Activated CD8-positive, alpha-beta T cell treated with anti-CD3 and anti-CD28 coated beads for 36 hours (primary cell): Measurements from ENCODE around the gene ACSL1. TPM values are rescaled to one million over a fixed set of nuclear protein-coding genes. Genes with fewer than 3 reads are reported as not detected.
A peak's percentile ranks its signal among the peaks of the same experiment; 100 is the strongest.

Experiments
- ATAC-seq: fragments of 200-7000 bp; cut with Tn5 transposase; one replicate; pipeline ENCODE4 v1.10.0; 2021; ENCODE audit warnings: mild to moderate bottlenecking, moderate library complexity
- CTCF ChIA-PET: fragments of 350-600 bp; sonication (Branson Sonifier 250); formaldehyde crosslinking; loops from one replicate; lab custom pipeline; 2021; ENCODE audit warnings: antibody characterized with exemption; lab: Charles Lee
- POLR2A ChIA-PET: fragments of 350-600 bp; sonication (Branson Sonifier 250); formaldehyde crosslinking; loops from one replicate; lab custom pipeline; 2021; ENCODE audit warnings: antibody characterized with exemption; lab: Charles Lee
- DNase-seq: peaks from one replicate; pipeline ENCODE4 v3.0.0-alpha.2; 2020
- H3K27ac Mint-ChIP-seq: one replicate; pipeline ENCODE4 v1.8.0; 2021; ENCODE audit warnings: mild to moderate bottlenecking, mixed read lengths
- H3K27me3 Mint-ChIP-seq: one replicate; pipeline ENCODE4 v1.8.0; 2021; ENCODE audit warnings: mixed read lengths
- H3K36me3 Mint-ChIP-seq: one replicate; pipeline ENCODE4 v1.8.0; 2021; ENCODE audit warnings: low read depth, mixed read lengths
- H3K4me1 Mint-ChIP-seq: one replicate; pipeline ENCODE4 v1.8.0; 2021; ENCODE audit warnings: low read depth, mixed read lengths
- H3K4me3 Mint-ChIP-seq: one replicate; pipeline ENCODE4 v1.8.0; 2021; ENCODE audit warnings: mild to moderate bottlenecking, moderate library complexity, mixed read lengths
- H3K9me3 Mint-ChIP-seq: one replicate; pipeline ENCODE4 v1.8.0; 2021; ENCODE audit warnings: mixed read lengths
- CTCF ChIP-seq: fragments of 200-600 bp; IDR thresholded peaks from one replicate; pipeline ENCODE4 v1.8.0; 2022; ENCODE audit warnings: antibody characterized with exemption, mild to moderate bottlenecking
- intact Hi-C: fragments of 100-400 bp; cut with micrococcal nuclease; formaldehyde crosslinking; loops from one replicate; pipeline ENCODE4 v1.10.0; 2022
- total RNA-seq, 2 experiments: library from RNA; stranded (reverse); gene quantifications; one replicate each; pipeline ENCODE4 v1.2.3, GENCODE V29; 2021

Gene ACSL1
- total RNA-seq, 2 experiments from 2014 or later, result 12.8 to 13.1 TPM

- Mint-ChIP-seq H3K27ac (no peak overlapping the region), H3K4me3 (no peak overlapping the region), H3K36me3 (no peaks in the 10 kb centered on the region), H3K9me3 (no peaks in the 10 kb centered on the region), H3K4me1 (peaks cover 10% of the 10 kb centered on the region), H3K27me3 (no peaks in the 10 kb centered on the region)
- intact Hi-C loops, result loop anchor here (5.0 to 10.0 kb wide), 2 partner anchors 74 to 237 kb away; no protein-coding TSS in a partner anchor
- ChIA-PET POLR2A (interaction anchor here (2.0 kb wide), 1 partner anchor 14 kb away, joined by 9 read pairs; the partner anchor contains the start of gene CENPU), CTCF (no interaction called here)
- no peak for TF ChIP-seq CTCF
- ATAC-seq (no peak), DNase-seq (no peak)
Observed at GRCh38 chr4:184748251-184748652, 77.5 kb downstream of the ACSL1 start.

- H3K4me3 Mint-ChIP-seq, result no peak overlapping the region
- no peak overlapping the region for H3K27ac Mint-ChIP-seq
- CTCF ChIA-PET, result interaction anchor here (1.5 kb wide), 1 partner anchor 73 kb away, joined by 3 read pairs; no protein-coding TSS in a partner anchor
- H3K4me1 Mint-ChIP-seq, result peaks cover 10% of the 10 kb centered on the region
- intact Hi-C loops, result loop anchor here (5.0 to 10.0 kb wide), 2 partner anchors 75 to 238 kb away; no protein-coding TSS in a partner anchor
- H3K9me3 Mint-ChIP-seq, result no peaks in the 10 kb centered on the region
- no peak for TF ChIP-seq CTCF
- ATAC-seq (no peak), DNase-seq (no peak)
- POLR2A ChIA-PET, result interaction anchor here (2.0 kb wide), 1 partner anchor 13 kb away, joined by 9 read pairs; the partner anchor contains the start of gene CENPU
- H3K36me3 Mint-ChIP-seq, result no peaks in the 10 kb centered on the region
- no peaks in the 10 kb centered on the region for H3K27me3 Mint-ChIP-seq
Observed at GRCh38 chr4:184747034-184747830, 78.5 kb downstream of the ACSL1 start.

- no peak overlapping the region for H3K4me3 Mint-ChIP-seq
- no peak overlapping the region for H3K27ac Mint-ChIP-seq
- ChIA-PET CTCF (interaction anchor here (0.6 to 1.7 kb wide), 37 partner anchors 8 to 482 kb away, joined by 3 to 26 read pairs (median 4); partner anchors contain the start of gene CENPU), POLR2A (interaction anchor here (1.3 to 2.0 kb wide), 2 partner anchors 12 kb away, joined by 7 to 9 read pairs; partner anchors contain the start of gene CENPU)
- peak; percentile 86 for DNase-seq
- no peaks in the 10 kb centered on the region for H3K9me3 Mint-ChIP-seq
- peak; percentile 83 for TF ChIP-seq CTCF
- H3K27me3 Mint-ChIP-seq, result no peaks in the 10 kb centered on the region
- intact Hi-C loops, result loop anchor here (5.0 to 10.0 kb wide), 2 partner anchors 76 to 239 kb away; no protein-coding TSS in a partner anchor
- ATAC-seq, result peak; percentile 91
- peaks cover 10% of the 10 kb centered on the region for H3K4me1 Mint-ChIP-seq
- H3K36me3 Mint-ChIP-seq, result no peaks in the 10 kb centered on the region
Observed at GRCh38 chr4:184745831-184746795, 79.7 kb downstream of the ACSL1 start.

GRCh38 chr4:184744236-184744635, 81.5 kb downstream of the ACSL1 start:
- Mint-ChIP-seq H3K4me3 (no peak overlapping the region), H3K27me3 (no peaks in the 10 kb centered on the region), H3K9me3 (no peaks in the 10 kb centered on the region), H3K36me3 (no peaks in the 10 kb centered on the region), H3K27ac (no peak overlapping the region), H3K4me1 (peaks cover 19% of the 10 kb centered on the region)
- ChIA-PET CTCF (interaction anchor here (0.7 kb wide), 1 partner anchor 77 kb away, joined by 3 read pairs; no protein-coding TSS in a partner anchor), POLR2A (no interaction called here)
- ATAC-seq (no peak), DNase-seq (no peak)
- no peak for TF ChIP-seq CTCF
- intact Hi-C loops, result loop anchor here (10.0 kb wide), 1 partner anchor 241 kb away; no protein-coding TSS in a partner anchor
